ENCODE measurements around the gene ELF4. TPM values are rescaled to one million over a fixed set of nuclear protein-coding genes. Genes with fewer than 3 reads are reported as not detected.
A peak's percentile ranks its signal among the peaks of the same experiment; 100 is the strongest.

The ELF4 gene
- total and polyA plus RNA-seq, 9 donors, result 9.3 to 25.6 (median 20.2) TPM

DNA sequence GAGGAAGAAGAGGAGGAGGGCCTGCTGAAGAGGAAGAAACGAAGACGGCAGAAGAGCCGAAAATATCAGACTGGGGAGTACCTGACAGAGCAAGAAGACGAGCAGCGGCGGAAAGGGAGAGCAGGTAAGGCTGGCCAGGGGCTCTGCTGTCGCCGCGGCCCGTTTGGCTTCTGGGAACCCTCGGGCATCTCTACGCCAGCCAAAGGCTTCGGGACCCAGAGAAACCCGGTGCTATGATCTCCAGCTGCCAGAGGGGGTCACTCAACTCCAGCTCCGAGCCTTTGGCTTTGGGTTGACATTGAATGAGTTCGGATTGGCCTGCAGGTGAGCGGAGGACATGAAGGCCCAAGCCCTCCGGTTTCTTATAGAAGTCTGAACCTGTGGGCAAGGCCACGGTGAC, 85.0 kb downstream of the ELF4 start:
- H3K27me3 ChIP-seq, result no peaks in the 10 kb centered on the region
- TF ChIP-seq, protein P1, sequence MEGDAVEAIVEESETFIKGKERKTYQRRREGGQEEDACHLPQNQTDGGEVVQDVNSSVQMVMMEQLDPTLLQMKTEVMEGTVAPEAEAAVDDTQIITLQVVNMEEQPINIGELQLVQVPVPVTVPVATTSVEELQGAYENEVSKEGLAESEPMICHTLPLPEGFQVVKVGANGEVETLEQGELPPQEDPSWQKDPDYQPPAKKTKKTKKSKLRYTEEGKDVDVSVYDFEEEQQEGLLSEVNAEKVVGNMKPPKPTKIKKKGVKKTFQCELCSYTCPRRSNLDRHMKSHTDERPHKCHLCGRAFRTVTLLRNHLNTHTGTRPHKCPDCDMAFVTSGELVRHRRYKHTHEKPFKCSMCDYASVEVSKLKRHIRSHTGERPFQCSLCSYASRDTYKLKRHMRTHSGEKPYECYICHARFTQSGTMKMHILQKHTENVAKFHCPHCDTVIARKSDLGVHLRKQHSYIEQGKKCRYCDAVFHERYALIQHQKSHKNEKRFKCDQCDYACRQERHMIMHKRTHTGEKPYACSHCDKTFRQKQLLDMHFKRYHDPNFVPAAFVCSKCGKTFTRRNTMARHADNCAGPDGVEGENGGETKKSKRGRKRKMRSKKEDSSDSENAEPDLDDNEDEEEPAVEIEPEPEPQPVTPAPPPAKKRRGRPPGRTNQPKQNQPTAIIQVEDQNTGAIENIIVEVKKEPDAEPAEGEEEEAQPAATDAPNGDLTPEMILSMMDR (IDR thresholded peaks at IDR 0.05), result no peak
- no peak for TF ChIP-seq EP300 (IDR thresholded peaks at IDR 0.05)
- no peak for DNase-seq
- peaks cover 1% of the 10 kb centered on the region for H3K4me1 ChIP-seq (ENCODE audit: insufficient read depth)
- H3K9me3 ChIP-seq, result no peaks in the 10 kb centered on the region
- no peak overlapping the region for H3K4me3 ChIP-seq
- no peak overlapping the region for H3K27ac ChIP-seq
- intact Hi-C loops (cut with DNase I), result no loop called here
- 76 to 79% (median 77%) methylated on average over 19 of the region's 19 CpGs for WGBS, 3 donors
- H3K36me3 ChIP-seq, result no peaks in the 10 kb centered on the region

DNA sequence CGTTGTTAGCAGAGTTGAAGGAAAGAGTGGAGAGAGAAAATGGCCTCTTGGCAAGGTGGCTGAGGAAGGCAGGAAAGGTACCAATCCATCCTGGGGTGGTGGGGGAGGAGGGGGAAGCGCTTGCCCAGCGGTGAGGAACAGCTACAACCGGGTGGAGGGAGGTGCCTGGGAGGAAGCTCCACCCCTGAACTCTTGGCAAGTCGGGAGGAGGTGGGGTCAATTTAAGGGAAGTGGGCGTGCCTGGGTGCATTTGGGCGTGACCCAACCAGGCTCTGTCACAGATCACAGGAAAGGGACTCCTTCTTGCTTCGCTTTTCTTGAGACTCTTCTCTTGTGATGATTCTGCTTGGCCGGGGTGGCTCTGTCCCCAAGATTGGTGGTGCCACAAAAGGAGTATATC, 86.2 kb downstream of the ELF4 start:
- 36 to 50% (median 45%) methylated on average over 9 of the region's 9 CpGs for WGBS, 3 donors
- intact Hi-C loops (cut with DNase I), result no loop called here
- TF ChIP-seq EP300 (IDR thresholded peaks at IDR 0.05), result no peak
- TF ChIP-seq POLR2A (IDR thresholded peaks at IDR 0.05), result no peak
- TF ChIP-seq, protein P1 (IDR thresholded peaks at IDR 0.05), result no peak
- H3K4me3 ChIP-seq, result no peak overlapping the region
- peaks cover 1% of the 10 kb centered on the region for H3K4me1 ChIP-seq (ENCODE audit: insufficient read depth)
- no peaks in the 10 kb centered on the region for H3K9me3 ChIP-seq
- no peaks in the 10 kb centered on the region for H3K36me3 ChIP-seq
- no peak overlapping the region for H3K27ac ChIP-seq
- no peaks in the 10 kb centered on the region for H3K27me3 ChIP-seq
- DNase-seq, result peak in 4 of 5 donors; percentile 33 to 59 (median 48)

DNA sequence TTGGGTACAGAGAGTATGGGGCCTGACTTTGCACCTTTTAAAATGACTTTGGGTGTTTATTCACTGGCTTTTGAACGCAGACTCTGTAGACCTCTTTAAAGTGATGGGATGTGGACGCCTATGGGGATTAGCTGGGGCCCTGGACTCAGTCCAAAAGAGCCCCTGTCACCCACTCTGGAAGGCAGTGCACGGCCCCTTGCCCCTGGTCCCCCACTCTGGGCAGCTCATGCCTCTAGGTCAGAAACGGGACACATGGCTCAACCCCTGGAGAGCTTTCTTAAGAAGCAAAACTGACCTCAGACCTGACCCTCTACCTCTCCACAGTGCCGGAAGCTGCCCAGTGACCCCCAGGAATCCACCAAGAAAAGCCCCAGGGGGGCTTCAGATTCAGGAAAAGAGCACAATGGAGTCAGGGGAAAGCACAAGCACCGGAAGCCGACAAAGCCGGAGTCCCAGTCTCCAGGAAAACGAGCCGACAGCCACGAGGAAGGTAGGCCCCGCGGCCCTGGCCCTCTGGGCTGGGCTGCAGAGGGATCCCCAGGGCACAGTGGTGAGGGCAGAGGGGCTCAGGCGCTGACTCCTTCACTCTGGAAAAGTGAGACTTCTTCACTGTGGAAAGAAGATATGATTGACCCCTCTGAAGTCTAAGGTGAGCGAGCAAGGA, 89.5 kb downstream of the ELF4 start:
- no peaks in the 10 kb centered on the region for H3K27me3 ChIP-seq
- intact Hi-C loops (cut with DNase I), result no loop called here
- no peak for DNase-seq
- no peaks in the 10 kb centered on the region for H3K9me3 ChIP-seq
- H3K4me1 ChIP-seq (ENCODE audit: insufficient read depth), result peaks cover 1% of the 10 kb centered on the region
- no peak overlapping the region for H3K4me3 ChIP-seq
- no peak overlapping the region for H3K27ac ChIP-seq
- 77 to 84% (median 77%) methylated on average over 15 of the region's 15 CpGs for WGBS, 3 donors
- TF ChIP-seq, protein P1 (IDR thresholded peaks at IDR 0.05), result no peak
- TF ChIP-seq POLR2A (IDR thresholded peaks at IDR 0.05) (no peak), EP300 (IDR thresholded peaks at IDR 0.05) (no peak)
- H3K36me3 ChIP-seq, result no peaks in the 10 kb centered on the region

DNA sequence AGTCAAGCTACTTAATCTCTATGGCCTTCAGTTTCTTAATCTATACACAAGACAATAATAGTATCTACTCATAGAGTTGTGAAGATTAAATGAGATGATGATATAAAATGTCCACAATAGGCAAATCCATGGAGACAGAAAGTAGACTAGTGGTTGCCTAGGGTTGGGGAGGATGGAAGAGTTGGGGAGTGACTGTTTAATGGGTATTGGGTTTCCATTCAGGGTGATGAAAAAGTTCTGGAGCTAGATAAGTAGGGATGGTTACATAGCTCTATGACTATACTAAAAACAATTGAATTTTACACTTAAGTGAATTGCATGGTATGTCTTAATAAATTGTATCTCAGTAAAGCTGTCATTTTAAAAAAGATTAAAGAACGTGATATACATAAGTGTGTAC, 92.2 kb downstream of the ELF4 start:
- H3K36me3 ChIP-seq, result no peaks in the 10 kb centered on the region

More for the DNA sequence above, 92.2 kb downstream of the ELF4 start:
- intact Hi-C loops (cut with DNase I), result loop anchor here in 1 of 4 donors (10.0 kb wide), 1 partner anchor 83 kb away; no protein-coding TSS in a partner anchor
- no peak for TF ChIP-seq POLR2A (IDR thresholded peaks at IDR 0.05)
- no peak for TF ChIP-seq EP300 (IDR thresholded peaks at IDR 0.05)
- TF ChIP-seq, protein P1 (IDR thresholded peaks at IDR 0.05), result no peak
- 63 to 79% (median 77%) methylated on average over 1 of the region's 1 CpG for WGBS, 3 donors
- H3K27me3 ChIP-seq, result no peaks in the 10 kb centered on the region
- no peaks in the 10 kb centered on the region for H3K4me1 ChIP-seq (ENCODE audit: insufficient read depth)
- H3K27ac ChIP-seq, result no peak overlapping the region
- no peak overlapping the region for H3K4me3 ChIP-seq
- no peak for DNase-seq
- H3K9me3 ChIP-seq, result no peaks in the 10 kb centered on the region

Measured in ovary (tissue), 9 donors.